Heart right ventricle (tissue), 16 donors: ENCODE data around the gene DLST. TPM values are rescaled to one million over a fixed set of nuclear protein-coding genes. Genes with fewer than 3 reads are reported as not detected.

ENCODE experiments used
- ATAC-seq, 8 donors: fragments of 200-7000 bp; cut with Tn5 transposase; one replicate each; pipeline ENCODE4 v1.9.1; 2020; ENCODE audit warnings: mild to moderate bottlenecking in 8 of 8, moderate library complexity in 8 of 8, moderate number of reproducible peaks in 1 of 8
- DNase-seq, 2 donors: peaks; one replicate each; pipeline ENCODE4 v3.0.0-alpha.2; 2020
- H3K27ac ChIP-seq, 10 donors: fragments of 200-600 bp; sonication (generic) in 2 of 10; one replicate each; pipeline versions ENCODE4 v1.5.0 to v1.8.0; 2020 to 2022; ENCODE audit warnings: mild to moderate bottlenecking in 3 of 10
- H3K27me3 ChIP-seq, 7 donors: fragments of 200-600 bp; one replicate each; pipeline ENCODE4 v1.8.0; 2021 to 2022; ENCODE audit warnings: mild to moderate bottlenecking in 2 of 7
- H3K36me3 ChIP-seq, 9 donors: fragments of 200-600 bp; sonication (generic) in 1 of 9; one replicate each; pipeline versions ENCODE4 v1.5.0 to v1.8.0; 2020 to 2022; ENCODE audit warnings: mild to moderate bottlenecking in 2 of 9
- H3K4me1 ChIP-seq, 9 donors: fragments of 200-600 bp; sonication (generic) in 1 of 9; one replicate each; pipeline versions ENCODE4 v1.5.0 to v1.8.0; 2020 to 2022; ENCODE audit warnings: mild to moderate bottlenecking in 4 of 9
- H3K4me3 ChIP-seq, 10 donors: fragments of 200-600 bp; sonication (generic) in 2 of 10; one replicate each; pipeline versions ENCODE4 v1.5.0 to v1.8.0; 2020 to 2022; ENCODE audit warnings: mild to moderate bottlenecking in 7 of 10, moderate library complexity in 2 of 10
- H3K9me3 ChIP-seq, 11 donors: fragments of 200-600 bp in 10 of 11; sonication (generic) in 2 of 11; one replicate each; pipeline versions ENCODE4 v1.5.0 to v1.8.0; 2013 to 2022; ENCODE audit warnings: mild to moderate bottlenecking in 2 of 11, control low read depth in 1 of 11, moderate library complexity in 1 of 11
- WGBS, 2 donors: extraction: QIAGEN DNeasy Blood & Tissue Kit; methylation state at CpG; one replicate each; pipeline ENCODE4 v1.1.7; 2013; ENCODE audit warnings: inconsistent platforms in 1 of 2; 5-methylcytosine and 5-hydroxymethylcytosine counted together
- intact Hi-C, 10 donors: fragments of 100-400 bp; cut with DNase I; formaldehyde crosslinking; loops; one replicate each; pipeline versions ENCODE4 v1.11.1 to v1.14.2; 2022
- polyA plus RNA-seq, 2 donors: library from polyadenylated mRNA; stranded (reverse); fragments of 200-250 nt; gene quantifications; one replicate each; pipeline ENCODE4 v1.2.3, GENCODE V29; 2013
- total RNA-seq, 10 donors: library from RNA; stranded (reverse); fragmentation: NEBNext Ultra II Directional in 3 of 10; extraction: Animal tissue kit (Norgen Biotek cat#: 25700) in 3 of 10; gene quantifications; one replicate each; pipeline versions ENCODE4 v1.2.1 to v1.2.4, GENCODE V29; 2021 to 2023
- TF ChIP-seq, protein P1 (sequence below), 9 donors: fragments of 200-600 bp; sonication (generic) in 2 of 9; IDR thresholded peaks; one replicate each; pipeline versions ENCODE4 v1.5.0 to v1.8.0; 2021 to 2022; ENCODE audit warnings: antibody characterized with exemption in 9 of 9, mild to moderate bottlenecking in 5 of 9, moderate library complexity in 1 of 9
- donor health status: Arrhythmogenic right ventricular cardiomyopathy.
- donor health status: ischemic (EF 13 %, LVEDD 7.1; RV severe dilation, severe dysfunction).
- donor health status: healthy with polysubstance abuse.
- donor health status: DM: no; HTN: yes; CAD: no.
- donor health status: DM: no; HTN: no; CAD: no.
- donor health status: ischemic (EF 25% LVEDD 6.9; RV normal size, moderate dysfunction).
- donor health status: ischemic (EF 25% LVEDD 5.7; RV mildly dilated, moderate dysfunction).
- donor health status: healthy.
- donor health status: DM: yes; HTN: yes; CAD: no.
- donor health status: Ischemic cardiomyopathy.
- donor health status: ischemic (EF 35%, LVEDD 5.7; RV mildly dilated, moderate dysfunction).
- donor health status: nonischemic (EF 11% LVEDD 7.7; RV severe dilation, severe dysfunction).
- donor health status: DM: yes; HTN: yes; CAD: no.
- donor health status: PGD.
- donor health status: ischemic (EF 29% LVEDD 5.4; RV normal size, mild dysfunction).
- donor health status: nonischemic (EF 23%, LVEDD 6.1; RV moderate dilation, normal function).

Gene DLST
- total and polyA plus RNA-seq, 12 donors = 52.5 to 273 (median 226) TPM

DNA sequence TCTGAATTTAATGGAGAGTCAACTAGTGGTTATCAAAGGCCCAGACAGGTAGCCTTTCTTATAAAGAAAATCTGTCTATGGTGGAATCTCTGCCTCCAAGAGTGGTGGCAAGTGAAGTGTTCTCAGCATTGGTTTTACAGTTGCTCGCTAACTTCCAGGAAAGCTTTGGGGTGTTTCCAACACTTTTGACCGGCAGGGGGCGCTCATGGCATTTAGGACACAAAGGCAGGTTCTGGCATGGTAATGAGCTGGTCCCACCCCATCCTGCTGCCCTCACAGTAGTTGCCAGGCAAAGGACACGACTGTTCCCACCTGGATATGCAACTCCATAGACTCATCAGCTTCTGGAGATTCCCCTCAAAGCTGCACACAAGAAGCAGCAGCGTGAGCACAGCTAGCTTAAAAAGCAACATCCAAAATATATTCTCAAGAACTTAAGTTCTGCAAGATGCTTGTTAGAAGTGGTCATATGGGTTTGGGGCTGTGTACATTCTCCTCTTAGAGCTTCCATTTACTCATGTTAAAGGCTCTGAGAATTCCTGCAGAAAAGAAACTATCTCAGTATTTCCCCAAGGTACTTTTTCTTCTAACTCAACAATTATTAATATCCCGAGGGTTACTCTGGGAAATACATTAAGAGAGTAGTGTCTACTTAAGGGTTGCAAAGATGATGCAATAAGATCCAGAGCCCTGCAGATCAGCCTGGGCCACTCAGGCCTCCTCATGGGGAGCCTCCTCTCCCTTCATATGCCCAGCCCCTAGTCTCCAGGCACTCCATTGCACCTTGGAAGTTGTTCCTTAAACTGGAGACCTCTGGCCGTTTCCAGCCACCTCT, 20.6 kb upstream of the DLST start:
- TF ChIP-seq, protein P1, sequence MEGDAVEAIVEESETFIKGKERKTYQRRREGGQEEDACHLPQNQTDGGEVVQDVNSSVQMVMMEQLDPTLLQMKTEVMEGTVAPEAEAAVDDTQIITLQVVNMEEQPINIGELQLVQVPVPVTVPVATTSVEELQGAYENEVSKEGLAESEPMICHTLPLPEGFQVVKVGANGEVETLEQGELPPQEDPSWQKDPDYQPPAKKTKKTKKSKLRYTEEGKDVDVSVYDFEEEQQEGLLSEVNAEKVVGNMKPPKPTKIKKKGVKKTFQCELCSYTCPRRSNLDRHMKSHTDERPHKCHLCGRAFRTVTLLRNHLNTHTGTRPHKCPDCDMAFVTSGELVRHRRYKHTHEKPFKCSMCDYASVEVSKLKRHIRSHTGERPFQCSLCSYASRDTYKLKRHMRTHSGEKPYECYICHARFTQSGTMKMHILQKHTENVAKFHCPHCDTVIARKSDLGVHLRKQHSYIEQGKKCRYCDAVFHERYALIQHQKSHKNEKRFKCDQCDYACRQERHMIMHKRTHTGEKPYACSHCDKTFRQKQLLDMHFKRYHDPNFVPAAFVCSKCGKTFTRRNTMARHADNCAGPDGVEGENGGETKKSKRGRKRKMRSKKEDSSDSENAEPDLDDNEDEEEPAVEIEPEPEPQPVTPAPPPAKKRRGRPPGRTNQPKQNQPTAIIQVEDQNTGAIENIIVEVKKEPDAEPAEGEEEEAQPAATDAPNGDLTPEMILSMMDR (IDR thresholded peaks at IDR 0.05) = peak; percentile 86 to 96 (median 88)
- Histone ChIP-seq H3K4me1 (peaks cover 0 to 16% (median 13%) of the 10 kb centered on the region in 9 donors), H3K36me3 (no peaks in the 10 kb centered on the region), H3K27me3 (no peaks in the 10 kb centered on the region), H3K4me3 (no peak overlapping the region), H3K9me3 (no peaks in the 10 kb centered on the region), H3K27ac (no peak overlapping the region)
- peak; percentile 68 to 88 (median 82) for ATAC-seq
- 23 to 26% methylated on average over 7 of the region's 7 CpGs for WGBS, 2 donors
- peak; percentile 90 to 91 for DNase-seq
- intact Hi-C loops = loop anchor here (1.0 to 10.0 kb wide), 8 partner anchors 44 to 236 kb away; no protein-coding TSS in a partner anchor

- Histone ChIP-seq H3K36me3 (no peaks in the 10 kb centered on the region), H3K27ac (no peak overlapping the region), H3K27me3 (no peaks in the 10 kb centered on the region), H3K4me3 (no peak overlapping the region), H3K9me3 (no peaks in the 10 kb centered on the region), H3K4me1 (peaks cover 0 to 15% (median 12%) of the 10 kb centered on the region in 9 donors)
- DNase-seq = no peak
- 70 to 79% methylated on average over 3 of the region's 3 CpGs for whole genome bisulfite sequencing, 2 donors
- no peak for ATAC-seq
- intact Hi-C loops = loop anchor here (1.0 to 10.0 kb wide), 8 partner anchors 43 to 236 kb away; no protein-coding TSS in a partner anchor
- TF ChIP-seq, protein P1 (IDR thresholded peaks at IDR 0.05) = no peak
Measured at GRCh38 chr14:74861734-74862090, 20.0 kb upstream of the DLST start.

- no peak overlapping the region for H3K27ac ChIP-seq
- peaks cover 0 to 21% (median 12%) of the 10 kb centered on the region in 9 donors for H3K4me1 ChIP-seq
- TF ChIP-seq, protein P1 (IDR thresholded peaks at IDR 0.05) = no peak
- intact Hi-C loops = loop anchor here in 5 of 10 donors (2.0 to 10.0 kb wide), 5 partner anchors 44 to 234 kb away; no protein-coding TSS in a partner anchor
- 75 to 81% methylated on average over 9 of the region's 9 CpGs for WGBS, 2 donors
- DNase-seq (no peak), ATAC-seq (peak in 3 of 8 donors; percentile 20 to 41 (median 32))
- H3K4me3 ChIP-seq = no peak overlapping the region
- no peaks in the 10 kb centered on the region for H3K9me3 ChIP-seq
- no peaks in the 10 kb centered on the region for H3K27me3 ChIP-seq
- no peaks in the 10 kb centered on the region for H3K36me3 ChIP-seq
Measured at GRCh38 chr14:74863274-74863673, 18.4 kb upstream of the DLST start.

DNA sequence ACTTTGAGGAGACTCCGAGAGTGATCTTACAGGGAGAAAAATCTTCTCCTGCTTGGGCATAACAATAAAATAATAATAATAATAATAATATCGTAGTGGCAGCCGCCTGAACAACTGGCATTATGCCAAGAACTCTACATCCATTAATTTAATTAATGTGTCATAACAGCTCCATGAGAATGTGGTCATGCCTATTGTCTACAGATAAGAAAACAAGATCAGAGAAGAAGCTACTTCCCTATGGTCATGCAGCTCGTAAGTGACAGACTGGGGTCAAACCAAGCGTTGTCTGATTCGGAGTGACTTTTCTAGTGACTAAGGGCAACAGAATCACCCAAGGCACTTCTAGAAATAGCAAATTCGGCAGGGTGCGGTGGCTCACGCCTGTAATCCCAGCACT, 17.5 kb upstream of the DLST start:
- H3K36me3 ChIP-seq = no peaks in the 10 kb centered on the region
- no peak for DNase-seq
- TF ChIP-seq, protein P1 (IDR thresholded peaks at IDR 0.05) = no peak
- H3K4me1 ChIP-seq = peaks cover 0 to 21% (median 12%) of the 10 kb centered on the region in 9 donors
- no peak overlapping the region for H3K4me3 ChIP-seq
- no peaks in the 10 kb centered on the region for H3K27me3 ChIP-seq
- 87 to 90% methylated on average over 9 of the region's 9 CpGs for WGBS, 2 donors
- intact Hi-C loops = loop anchor here in 4 of 10 donors (5.0 to 10.0 kb wide), 4 partner anchors 43 to 233 kb away; no protein-coding TSS in a partner anchor
- no peaks in the 10 kb centered on the region for H3K9me3 ChIP-seq
- H3K27ac ChIP-seq = no peak overlapping the region
- ATAC-seq = no peak
